HG02840 (cell line): Measurements from ENCODE around the gene DENND6A.

Experiments
- ATAC-seq: cut with Tn5 transposase; IDR thresholded peaks from one replicate; pipeline ENCODE4 v1.9.1; 2021; ENCODE audit warnings: mild to moderate bottlenecking, moderate library complexity, moderate number of reproducible peaks; ENCODE audit not compliant: unreplicated experiment, low FRiP score

DENND6A gene

DNA sequence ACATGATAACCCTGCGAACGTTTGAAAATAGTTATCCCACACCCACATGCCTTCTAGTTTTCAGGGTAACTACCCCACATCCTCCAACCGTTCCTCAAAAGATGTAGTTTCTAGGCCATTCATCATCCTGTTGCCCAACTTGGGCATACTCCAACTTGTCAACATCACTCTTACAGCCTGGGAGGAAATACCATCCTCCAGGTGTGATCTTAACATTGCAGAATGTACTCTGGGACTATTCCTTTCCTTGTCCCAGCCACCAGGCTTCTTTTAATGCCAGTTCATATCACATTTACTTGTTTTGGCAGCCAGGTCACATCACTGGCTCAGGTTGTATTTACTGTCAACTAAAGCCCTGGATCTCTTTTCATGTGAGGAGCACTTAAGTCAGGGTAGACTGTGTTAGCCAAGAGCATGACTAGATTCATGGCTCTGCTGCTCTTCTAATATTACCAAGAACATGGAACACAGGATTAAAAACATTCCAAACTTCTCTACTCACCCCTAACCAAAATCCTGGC, 4.0 kb upstream of the DENND6A start:
- no peak for ATAC-seq

DNA sequence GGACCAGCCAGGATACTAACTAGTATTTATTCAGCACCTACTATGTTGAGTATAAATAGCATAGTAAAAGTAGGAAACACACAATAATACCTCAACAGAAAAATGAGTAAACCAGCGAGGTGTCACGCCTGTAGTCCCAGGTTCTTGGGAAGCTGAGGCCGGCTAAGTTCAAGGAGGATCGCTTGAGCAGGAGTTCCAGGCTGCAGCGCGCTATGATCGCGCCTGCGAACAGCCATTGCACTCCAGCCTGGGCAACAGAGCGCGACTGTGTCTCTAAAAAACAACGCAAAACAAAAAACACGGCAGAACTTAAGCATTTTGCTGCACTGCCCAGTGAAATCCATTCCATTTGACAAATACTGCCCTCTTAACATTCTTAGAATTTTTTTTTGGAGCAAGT, 1.3 kb upstream of the DENND6A start:
- no peak for ATAC-seq

DNA sequence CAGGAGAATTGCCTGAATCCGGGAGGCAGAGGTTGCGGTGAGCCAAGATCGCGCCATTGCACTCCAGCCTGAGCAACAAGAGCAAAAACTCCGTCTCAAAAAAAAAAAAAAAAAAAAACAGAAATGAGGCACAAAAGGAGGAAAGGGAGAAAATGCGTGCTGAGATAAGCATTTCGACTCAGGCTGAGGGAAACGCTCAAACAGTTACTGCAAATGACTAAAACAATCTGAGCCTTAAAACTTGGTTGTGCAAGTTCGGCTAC, 813 bp downstream of the DENND6A start:
- peak; percentile 2 for ATAC-seq

DNA sequence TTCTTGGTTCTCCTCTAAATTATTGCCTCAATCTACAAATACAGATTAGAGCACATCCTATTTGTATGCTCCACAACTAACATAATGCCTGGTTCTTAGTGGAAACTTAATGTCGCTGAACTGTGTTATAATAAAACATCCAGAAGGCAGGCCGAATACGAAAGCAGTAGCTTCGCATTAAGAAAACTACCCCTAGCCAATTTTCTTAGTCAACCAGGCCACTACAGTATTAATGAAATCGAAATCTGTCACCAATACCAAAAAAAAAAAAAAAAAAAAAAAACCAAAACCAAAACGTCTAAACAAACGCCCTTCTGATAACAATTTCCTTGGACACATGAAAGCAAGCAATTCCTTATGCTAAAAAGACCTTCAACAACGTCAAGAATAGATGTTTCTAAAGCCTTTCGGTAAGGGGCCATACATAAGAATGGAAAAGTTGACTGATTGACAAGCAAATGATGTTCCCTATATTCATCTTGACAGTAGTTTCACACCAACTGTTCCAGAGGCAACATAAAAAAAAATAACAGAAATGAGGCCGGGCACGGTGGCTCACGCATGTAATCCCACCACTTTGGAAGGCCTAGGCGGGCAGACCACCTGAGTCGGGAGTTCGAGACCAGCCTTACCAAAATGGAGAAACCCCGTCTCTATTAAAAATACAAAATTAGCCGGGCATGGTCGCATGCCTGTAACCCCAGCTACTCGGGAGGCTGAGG, 1.3 kb downstream of the DENND6A start:
- no peak for ATAC-seq

DNA sequence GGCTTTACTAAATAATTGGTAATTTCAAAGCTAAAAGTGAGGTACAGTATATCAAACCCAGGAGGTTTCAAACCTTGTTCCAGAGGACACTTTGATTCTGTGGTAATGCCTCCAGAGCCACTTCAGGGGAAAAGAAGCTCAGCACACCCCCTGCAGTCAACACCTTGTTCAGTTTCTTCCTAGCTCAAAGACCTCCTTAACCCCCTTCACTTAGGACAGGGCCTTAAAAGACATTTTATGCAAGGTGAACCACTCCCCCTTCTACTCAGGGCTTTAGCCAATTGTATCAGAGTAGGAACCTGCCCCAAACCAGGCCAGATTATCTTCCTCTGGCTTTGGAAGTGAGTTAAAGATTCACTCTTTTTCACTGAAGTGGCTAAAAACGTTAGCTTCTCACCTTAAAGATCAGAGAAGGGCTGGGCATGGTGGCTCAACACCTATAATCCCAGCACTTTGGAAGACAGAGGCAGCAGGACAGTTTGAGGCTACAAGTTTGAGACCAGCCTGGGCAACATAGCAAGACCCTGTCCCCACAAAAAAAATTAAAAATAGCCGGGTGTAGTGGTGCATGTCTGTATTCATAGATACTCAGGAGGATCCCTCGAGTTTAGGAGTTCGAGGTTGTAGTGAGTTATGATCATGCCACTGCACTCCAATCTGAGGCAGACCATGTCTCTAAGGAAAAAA, 3.4 kb downstream of the DENND6A start:
- no peak for ATAC-seq

DNA sequence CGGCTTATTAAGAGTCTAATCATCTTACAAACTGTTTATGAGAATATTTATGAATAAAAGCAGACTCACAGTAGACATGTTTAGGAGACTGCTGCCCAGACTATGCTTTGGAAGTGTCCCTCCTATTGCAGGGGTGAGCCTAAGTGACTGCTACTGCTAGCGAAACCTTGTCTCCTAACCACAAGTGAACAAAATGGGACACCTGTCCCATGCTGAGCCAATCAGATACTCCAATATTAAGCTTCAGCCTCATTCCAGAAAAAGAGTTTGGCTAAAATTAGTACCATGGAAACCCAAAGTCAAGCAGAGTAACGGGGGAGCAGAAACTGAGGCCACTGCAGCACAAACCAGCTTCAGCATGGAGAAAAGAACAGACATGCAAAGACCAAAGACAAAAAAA, 4.6 kb downstream of the DENND6A start:
- ATAC-seq = no peak

DNA sequence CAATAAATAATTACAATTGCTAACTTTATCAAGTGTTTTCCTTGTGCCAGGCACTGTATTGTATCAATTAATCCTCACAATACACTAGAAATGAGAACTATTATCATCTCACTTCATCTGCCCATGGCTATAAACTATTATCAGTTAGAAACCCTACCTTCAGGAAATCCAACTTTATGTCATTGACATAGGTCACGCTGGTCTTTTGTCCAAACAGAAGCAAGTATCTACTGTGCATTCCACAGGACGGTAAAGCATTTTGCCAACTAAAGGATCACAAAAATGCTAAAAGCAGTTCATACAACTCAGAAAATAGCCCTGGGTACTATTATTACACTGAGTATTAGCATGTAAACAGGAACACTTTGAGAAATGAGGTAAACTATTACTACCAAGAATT, 9.6 kb downstream of the DENND6A start:
- ATAC-seq = no peak

DNA sequence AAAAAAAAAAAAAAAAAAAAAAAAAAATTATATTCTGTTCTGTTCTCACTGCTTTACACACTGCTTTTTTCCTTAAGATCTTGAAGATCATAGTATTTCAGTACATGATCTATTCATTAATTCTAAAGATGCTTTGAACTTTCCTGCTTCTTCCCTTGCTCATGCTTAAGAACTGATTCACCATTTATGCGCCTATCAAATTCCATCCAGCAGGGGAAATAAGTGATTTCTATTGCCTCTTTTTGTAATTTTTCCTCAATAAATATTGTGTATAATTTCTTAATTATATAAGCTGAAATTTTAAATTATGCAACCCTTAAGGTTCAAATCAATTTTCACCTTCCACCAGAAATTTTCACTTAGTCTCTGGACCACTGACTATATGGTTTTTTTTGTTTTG, 10.6 kb downstream of the DENND6A start:
- no peak for ATAC-seq

DNA sequence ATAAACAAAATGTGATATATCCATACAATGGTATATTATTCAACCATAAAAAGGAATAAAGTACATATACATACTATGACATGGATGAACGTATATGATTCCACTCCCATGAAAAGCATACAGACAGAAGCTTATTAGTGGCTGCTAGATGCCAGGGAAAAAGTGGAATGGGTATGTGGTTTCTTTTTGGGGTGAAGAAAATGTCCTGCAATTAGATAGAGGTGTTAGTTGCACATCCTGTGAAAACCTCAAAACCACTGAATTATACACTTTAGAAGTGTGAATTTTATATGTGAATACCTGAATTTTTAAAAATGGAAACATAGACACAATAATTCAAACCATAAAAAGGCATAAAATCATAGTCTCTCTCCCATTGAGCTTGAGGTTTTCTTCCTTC, 11.2 kb downstream of the DENND6A start:
- no peak for ATAC-seq

DNA sequence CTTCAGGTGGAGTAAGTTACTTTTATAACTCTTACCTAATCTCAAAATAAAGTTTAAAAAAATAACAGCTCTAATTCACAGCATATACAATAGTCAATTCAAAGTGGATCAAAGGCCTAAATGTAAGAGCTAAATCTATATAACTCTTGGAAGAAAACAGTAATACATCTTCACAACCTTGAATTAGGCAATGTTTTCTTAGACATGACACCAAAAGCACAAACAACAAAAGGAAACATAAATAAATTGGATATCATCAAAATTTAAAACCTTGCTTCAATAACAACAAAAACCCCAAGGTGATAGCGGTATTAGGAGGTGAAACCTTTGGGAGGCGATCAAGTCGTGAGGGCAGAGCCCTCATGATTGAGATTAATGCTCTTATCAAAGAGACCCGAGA, 12.8 kb downstream of the DENND6A start:
- ATAC-seq = no peak

DNA sequence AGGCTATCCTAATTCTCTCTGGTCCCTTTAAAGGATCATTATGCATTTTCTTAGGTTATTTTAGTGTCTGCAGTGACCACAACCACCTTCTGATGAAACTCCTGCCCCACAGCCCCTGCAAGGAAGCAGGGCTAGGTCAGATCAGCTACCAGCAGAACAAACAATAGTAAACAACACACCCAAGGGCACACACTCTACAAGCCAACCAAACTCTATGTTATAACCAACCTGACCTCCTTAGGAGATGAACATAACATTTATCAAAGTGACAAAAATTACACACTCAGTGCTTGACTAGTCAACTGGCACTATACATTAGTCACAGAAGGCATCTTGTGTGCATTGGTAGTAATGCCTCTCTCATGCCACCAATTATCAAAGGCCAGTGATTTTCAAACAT, 17.3 kb downstream of the DENND6A start:
- ATAC-seq = no peak

DNA sequence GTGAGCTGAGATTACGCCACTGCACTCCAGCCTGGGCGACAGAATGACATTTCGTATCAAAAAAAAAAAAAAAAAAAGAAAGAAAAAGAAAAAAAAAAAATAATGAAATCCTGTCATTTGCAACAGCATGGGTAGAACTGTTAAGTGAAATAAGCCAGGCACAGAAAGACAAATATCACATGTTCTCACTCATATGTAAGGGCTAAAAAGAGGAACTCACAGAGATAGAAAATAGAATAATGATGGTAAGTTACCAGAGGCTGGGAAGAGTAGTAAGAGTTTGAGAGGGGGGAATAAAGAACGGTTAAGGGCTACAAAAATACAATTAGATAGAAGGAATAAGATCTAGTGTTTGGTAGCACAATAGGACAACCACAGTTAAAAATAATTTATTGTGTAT, 19.7 kb downstream of the DENND6A start:
- ATAC-seq = no peak

DNA sequence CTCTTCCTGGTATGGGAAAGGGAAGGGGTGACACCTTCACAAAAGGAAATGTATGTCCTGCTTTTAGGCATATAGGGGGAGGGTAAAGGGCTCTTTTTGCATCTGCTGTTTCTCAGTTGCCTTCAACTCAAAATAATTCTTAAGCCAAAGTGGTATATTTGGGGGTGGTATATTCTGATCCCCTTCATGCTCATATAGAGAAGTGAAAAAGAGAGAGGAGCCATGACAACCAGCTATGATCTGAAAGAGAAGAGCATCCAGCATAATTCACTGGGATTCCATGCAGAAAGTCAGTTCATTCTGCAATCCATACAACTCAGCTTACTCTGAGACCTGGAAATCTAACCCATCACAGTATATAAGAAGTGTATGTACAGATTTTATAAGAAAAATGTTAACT, 22.3 kb downstream of the DENND6A start:
- ATAC-seq = no peak

DNA sequence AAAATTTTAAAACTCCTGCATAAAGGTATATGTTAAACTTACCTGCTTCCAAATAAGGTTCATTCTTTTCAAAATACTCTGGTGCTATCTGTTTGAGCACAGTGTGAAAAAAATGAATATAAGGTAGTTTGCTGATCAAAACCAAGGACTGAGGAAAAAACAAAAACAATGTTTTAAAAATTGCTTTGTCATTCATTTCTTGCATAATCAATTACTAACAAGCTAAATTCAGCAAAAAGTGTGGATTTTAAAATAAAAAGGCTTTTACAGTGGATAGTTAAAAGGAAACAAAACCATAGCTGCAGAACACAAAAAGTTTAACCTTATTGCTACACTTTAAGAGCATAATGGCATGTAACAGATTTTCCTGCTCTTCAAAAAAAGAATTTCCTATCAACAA, 31.5 kb downstream of the DENND6A start:
- no peak for ATAC-seq

DNA sequence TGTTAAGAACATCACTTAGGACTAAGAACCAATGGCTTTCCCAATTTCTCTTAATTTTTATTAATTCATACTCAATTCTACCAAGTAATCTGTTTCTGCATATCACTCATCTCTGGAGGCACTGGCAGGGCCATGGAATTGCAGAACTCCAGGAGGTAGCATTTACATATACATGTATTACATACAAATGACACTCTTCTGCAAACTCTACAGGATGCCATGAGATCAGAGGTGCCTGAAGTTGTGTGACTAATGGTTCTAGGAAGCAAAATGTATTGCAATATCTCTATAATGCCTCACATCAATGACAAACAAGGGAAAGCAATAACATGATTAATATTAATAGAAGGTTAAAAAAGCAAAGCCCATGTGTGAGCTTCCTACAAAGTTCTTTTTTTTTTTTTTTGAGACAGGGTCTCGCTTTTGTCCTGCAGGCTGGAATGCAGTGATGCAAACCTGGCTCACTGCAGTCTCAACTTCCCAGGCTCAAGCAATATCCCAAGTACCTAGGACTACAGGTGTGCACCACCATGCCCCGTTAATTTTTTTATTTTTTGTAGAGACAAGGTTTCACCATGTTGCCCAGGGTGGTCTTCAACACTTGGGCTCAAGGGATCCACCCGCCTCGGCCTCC, 33.0 kb downstream of the DENND6A start:
- no peak for ATAC-seq

DNA sequence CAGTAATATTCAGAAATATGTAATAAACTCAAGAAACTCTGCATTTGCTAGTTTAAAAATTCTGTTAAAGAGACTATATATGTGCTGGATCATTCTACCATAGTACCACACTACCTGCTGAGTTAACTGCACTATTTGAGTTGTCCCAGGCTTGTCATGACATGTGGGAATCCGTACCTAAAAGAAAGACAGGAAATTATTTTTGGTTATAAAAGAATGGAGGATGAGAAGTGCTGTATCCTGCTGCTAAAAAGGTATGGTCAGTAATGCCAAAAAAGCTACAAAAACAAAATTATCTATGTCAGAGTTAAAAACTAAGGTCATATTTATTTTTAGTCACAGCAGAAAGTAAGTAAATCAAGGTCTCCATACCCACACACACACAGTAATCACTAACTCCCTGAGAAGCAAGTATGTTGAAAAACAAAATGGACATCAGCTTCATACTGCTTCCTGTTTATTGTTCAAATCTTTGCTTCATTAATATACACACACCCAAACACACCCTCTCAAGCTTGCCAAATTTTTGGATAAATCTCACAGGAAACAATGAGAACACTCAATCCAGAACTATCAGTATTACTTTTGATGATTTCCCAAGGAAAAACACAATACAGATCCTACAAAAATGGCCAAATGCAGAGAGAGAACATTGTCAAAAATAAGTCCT, 33.7 kb downstream of the DENND6A start:
- ATAC-seq = no peak

DNA sequence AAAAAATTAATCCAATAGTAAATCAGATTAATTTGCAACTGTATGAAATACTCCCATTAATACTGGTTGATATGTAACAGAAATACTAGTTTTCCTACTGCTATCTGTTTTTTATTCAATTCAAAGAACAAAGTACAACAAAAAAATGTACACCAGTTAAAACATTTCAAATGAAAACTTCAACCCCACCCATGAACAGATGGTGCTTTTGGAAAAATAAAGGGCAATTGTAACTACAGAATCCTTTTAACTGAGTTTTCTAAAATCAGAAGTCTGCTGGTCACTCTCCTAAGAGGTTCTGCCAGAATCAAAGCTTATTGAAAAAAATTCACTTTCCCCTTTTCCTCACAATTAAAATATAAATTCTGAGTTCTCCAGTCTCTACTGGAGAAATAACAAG, 34.3 kb downstream of the DENND6A start:
- no peak for ATAC-seq

DNA sequence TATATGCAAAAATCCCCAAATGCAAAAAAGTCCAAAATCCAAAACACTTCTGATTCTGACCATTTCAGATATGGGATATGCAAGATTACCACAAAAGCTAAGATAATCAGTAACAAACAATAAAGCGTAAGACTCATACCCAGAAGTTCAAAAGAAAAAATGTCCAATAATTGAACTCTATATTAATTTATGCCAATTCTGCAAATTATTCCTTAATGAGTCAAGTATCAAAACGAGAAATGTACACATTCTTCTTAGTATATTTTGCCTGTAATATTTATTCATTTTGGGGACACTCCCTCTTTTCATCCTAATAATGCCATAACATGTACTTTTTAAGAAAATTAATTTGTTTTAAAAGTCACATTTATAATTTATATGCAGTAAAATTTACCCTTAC, 37.1 kb downstream of the DENND6A start:
- no peak for ATAC-seq

DNA sequence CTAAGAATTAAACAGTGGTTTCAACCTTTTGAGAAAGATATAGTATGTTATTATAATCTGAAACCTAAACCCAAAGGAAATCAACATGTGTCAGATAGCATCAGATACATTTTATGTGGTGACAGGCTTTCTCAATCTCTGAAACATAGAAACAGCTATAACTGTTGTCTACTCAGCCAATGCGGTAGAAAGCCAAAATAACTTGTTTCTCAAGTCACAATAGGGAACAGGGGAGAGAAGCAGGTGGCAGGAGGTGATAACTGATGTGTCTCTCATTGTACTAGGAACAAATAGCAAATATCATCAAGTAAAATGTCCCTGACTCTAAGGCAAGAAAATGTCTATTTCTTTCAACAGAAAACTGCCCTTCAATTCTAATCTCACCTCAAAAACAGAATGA, 38.6 kb downstream of the DENND6A start:
- no peak for ATAC-seq

DNA sequence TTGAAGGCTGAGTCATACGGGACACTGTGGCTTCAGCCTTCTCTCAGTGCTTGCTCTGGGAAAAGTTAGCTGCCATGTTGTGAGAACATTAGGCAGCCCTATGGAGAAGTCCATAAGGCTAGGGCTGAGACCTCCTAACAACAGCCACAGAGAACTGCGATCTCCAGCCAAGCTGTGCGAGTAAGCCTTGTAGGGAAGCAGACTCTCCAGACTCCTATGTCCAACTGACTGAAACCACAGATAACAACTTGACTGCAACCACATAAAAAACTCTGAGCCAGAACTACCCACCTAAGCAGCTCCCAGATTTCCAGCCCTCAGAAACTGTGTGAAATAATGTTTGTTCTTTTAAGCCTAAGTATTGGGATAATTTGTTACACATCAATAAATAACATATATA, 40.7 kb downstream of the DENND6A start:
- ATAC-seq = no peak

DNA sequence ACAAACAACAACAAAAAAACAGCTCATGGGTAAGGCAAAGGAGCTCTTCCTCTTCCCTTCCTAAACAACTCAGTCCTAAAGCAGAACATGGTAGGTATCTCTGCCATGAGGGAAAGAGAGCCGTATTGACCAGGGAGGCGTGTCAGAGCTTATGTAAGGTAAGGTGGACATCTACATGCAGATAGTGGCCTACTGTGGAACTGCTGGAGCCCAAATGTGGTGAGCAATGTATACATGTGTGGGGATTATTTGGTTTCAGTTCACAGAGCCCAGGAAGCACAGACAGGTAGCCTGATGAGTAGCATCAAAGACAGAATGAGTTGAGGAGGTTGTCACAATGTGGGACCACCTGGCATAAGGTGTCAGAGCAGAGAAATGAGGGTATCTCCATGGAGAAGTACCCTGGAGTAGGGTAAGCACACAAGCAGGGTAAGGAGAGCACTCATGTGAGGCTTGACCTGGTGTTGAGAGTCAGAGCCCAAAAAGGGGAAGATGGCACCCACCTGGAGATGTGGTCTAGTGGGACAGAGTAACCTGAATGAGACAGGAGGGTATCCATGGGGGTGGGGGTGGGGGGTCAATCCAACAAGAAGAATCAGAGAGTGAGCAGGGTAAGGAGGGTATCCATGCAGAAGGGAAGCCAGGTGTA, 45.5 kb downstream of the DENND6A start:
- no peak for ATAC-seq
